Suprapubic skin (tissue), 3 donors: ENCODE measurements around the gene TFB2M.

Experiments
- CTCF ChIP-seq, 2 donors: fragments of 200-600 bp in 1 of 2; fragments of 450-650 bp in 1 of 2; sonication (generic) in 1 of 2; IDR thresholded peaks; one replicate each; pipeline ENCODE4 v1.5.1; 2016 to 2019; ENCODE audit warnings: antibody characterized with exemption in 2 of 2, mild to moderate bottlenecking in 1 of 2, moderate library complexity in 1 of 2
- POLR2A ChIP-seq, 2 donors: fragments of 450-650 bp; IDR thresholded peaks; one replicate each; pipeline ENCODE4 v1.6.1; 2017; ENCODE audit warnings: antibody characterized with exemption in 2 of 2, mild to moderate bottlenecking in 2 of 2, moderate library complexity in 2 of 2

- no peak for TF ChIP-seq POLR2A (IDR thresholded peaks at IDR 0.05)
- TF ChIP-seq CTCF (IDR thresholded peaks at IDR 0.05), result no peak
Measured at GRCh38 chr1:246503341-246503740, 62.7 kb downstream of the TFB2M start.
